HG02884 (cell line): Measurements from ENCODE around the gene CA12.

Source experiments
- ATAC-seq: cut with Tn5 transposase; IDR thresholded peaks from one replicate; pipeline ENCODE4 v1.9.1; 2021; ENCODE audit warnings: mild to moderate bottlenecking, moderate library complexity; ENCODE audit not compliant: unreplicated experiment

The CA12 gene

DNA sequence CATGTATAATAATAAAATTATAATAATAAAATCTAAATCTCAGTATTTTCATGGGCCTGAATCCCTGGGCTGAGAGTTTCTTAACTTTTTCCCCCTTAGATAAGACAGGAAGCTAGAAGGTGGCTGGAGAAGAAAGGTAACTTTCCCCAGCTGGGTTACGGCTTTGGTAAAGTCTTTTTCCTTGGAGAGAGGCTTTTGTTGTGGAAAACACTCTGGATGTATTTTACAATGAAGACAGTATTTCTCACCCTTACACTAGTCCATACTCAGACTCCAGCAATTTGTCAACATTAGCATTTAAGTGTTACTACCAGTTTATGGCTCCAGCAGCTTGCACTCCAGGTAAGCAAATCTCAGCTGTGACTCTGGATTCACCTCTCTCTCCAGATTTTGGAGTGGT is 69.4 kb downstream of the CA12 start:
- ATAC-seq, result no peak

DNA sequence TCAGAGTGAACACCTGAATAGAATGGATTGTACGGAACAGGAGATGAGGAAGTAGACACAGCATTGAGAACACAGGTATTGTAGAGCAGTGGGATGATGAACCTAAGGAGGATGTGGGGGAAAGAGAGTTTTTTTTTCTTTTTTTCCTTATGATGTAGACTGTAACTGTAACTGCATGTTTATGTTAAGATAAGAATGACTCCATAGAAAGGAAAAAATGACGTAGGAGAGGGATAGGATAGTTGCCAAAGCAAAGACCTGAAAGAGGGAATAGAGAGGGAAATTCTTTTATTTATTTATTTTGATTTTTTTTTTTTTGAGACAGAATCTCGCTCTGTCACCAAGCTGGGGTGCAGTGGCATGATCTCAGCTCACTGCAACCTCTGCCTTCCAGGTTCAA is 71.0 kb downstream of the CA12 start:
- no peak for ATAC-seq

DNA sequence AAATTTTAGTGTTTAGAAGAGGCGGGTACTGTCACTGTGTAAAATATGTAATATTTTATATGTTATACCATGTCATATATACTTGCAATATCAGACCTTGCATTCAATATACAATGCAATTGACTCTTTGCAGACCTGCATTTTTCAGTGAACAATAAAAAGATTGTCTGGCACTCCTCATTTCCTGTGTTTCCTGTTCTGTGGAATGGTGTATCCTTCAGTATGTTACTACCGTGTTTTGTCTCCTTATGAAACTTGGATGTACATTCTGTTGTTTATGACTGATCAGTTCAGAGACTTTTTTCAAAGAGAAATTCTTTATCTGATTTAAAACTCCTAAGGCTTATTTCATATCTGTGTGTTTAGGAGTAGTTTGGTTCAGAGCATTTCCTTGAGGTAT is 72.7 kb downstream of the CA12 start:
- ATAC-seq, result no peak

DNA sequence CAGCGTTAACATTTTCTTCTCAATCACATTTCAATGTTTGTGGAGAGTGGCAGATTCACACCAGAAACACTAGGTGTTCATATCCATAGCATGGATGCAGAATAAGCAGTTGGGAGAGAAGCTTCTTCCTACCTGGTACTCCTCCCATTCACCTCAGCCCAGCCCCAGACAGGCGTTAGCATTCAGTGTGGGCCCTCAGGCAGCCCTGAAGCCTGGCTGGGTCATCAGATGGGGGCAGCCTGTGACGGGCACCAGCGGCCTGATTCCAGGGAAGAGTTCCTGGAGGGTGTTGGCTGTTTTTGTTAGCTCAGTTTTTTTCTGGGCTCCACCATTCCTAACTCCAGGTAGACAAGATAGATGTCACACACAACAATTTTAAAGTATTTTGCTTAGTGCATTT is 73.2 kb downstream of the CA12 start:
- no peak for ATAC-seq

DNA sequence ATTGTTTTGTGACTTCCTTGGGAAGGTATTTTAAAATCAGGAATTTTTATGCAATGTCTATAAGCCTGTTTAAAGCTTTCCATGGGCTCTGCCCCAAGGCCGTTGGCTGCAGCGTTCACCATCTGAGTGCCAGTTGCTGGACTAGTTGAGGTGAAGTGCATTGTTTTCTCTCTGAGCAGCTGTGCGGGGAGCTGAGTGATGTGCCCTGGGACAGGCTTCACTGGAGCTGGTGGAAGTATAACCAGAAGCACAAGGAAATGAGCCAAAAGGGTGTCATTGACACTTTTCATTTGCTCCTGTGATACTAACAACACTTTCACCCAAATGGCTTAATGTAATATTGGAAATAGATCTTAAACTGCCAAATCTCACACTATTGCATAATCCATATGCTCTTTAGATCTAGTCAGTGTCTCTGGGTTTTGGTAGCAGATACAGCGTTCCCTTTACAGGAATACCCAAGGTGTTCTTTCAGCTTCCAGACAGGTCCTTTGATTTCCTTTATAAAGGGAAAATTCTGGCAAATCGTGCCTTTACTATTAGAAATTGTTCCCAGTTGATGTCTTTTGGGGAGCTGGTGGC is 75.1 kb downstream of the CA12 start:
- ATAC-seq, result no peak

DNA sequence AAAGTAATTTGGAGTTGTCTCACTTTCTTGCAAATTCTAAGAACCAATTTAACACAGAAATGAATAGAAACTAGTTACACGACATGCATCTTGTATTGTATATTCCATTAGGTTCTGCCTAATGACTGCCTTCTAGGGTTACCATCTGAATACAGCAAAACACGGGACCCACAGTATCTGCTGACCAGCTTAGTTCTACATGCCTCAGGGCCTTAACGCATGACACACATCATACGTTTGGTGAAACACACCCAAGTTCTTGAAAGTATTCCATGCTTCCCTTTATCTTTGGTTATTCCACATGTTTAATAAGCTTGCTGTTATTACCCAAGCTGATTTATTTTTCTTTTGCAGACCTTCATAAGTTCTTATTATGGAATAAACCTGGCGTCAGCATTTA is 76.4 kb downstream of the CA12 start:
- no peak for ATAC-seq

DNA sequence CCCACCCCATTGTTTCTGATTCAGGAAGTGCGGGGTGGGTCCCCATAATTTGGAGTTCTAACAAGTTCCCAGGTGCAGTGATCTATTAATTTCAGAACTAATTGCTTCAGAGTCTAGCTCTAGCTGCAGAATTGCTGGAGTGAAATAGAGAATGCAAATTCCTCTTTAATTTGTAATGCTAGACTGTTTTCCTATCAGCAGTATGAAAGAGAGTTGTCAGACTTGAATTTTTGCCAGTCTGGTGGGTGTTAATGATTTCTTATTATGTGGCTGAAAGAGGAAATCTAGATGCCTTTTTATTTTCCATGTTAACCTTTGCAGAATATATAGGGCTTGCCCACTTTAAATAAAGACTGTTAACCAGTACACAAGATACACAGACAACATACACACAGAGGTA is 80.6 kb downstream of the CA12 start:
- no peak for ATAC-seq

DNA sequence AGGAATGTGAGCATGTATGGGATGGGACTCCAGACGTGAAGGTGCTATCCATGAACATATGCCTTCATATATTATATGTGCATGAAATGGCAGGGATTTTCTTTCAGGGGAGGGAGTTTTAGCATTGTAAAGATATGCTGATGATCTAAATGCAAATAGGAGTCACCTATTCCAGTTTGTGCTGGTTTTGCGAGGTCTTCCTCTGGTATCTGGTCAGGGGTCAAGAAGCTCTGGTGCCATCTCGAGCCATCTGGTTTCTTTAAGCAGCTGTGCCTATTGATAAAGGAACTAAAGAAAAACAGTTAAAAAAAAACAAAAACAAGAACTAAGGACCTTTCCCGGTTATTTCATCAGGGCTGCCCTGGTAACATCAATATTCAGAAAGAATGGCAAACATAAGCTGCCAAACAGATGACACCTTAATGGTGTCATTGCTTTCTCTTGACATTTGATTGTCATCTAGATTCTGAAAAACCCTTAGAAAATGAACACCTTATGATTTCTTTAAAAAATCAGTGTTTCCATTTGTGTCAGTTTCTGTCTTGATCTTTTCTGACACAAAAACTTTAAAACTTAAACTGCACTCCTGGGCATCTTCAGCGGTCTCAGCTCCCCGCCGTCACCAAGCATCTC is 81.6 kb downstream of the CA12 start:
- ATAC-seq, result no peak

DNA sequence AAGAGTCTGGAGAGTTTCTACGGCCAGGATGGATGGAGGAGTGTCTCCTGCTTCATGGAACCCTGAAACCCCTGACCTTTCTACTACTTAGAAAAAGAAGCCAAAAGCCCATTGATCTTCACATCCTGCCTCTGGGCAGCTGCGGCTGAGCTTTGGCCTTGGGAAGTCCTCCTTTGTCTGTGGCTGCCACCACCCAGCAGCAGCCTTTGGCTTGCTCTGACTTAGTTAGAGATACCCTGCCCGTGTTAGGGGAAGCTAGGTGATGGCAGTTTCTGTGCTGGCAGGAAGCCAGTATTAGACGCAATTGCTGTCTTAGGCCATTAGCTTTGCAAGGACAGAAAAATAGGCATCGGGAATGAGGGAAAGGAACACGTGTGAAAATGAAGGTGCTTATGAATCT is 85.5 kb downstream of the CA12 start:
- no peak for ATAC-seq

DNA sequence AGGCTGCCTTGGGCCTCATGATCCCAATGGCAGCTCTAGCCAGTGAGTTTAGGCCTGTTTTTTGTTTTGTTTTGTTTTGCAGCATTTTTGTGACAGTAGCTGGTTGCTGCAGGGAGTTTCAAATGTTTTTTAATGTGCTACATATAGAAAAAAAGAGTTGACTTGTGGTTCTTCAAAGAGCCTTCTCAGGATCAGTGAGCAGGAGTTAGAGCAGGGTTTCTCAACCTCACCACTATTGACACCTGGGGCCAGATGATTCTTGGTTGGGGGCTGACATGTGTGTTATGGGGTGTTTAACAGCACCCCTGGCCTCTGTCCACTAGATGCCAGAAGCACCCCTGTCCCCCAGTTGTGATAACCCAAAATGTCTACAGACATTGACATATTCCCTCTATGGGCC is 86.3 kb downstream of the CA12 start:
- ATAC-seq, result no peak

DNA sequence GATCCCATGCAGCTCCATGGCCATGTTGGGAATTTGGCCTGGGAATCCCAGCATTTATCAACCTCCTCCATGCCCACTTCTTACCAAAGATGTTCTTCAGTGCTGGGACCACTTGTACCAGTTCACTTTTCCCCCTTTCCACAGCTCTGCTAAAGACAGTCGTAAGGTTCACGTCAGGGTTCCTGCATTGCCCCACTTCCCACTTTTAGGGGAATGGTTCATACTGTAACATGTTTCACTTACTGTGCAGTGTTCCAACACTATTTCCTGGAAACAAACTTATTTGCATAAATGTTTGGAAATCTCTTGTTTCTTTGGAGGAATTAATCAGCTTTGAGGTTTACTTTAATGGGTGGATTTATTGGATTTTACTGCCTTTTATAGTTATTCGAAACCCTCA is 87.3 kb downstream of the CA12 start:
- ATAC-seq, result no peak

DNA sequence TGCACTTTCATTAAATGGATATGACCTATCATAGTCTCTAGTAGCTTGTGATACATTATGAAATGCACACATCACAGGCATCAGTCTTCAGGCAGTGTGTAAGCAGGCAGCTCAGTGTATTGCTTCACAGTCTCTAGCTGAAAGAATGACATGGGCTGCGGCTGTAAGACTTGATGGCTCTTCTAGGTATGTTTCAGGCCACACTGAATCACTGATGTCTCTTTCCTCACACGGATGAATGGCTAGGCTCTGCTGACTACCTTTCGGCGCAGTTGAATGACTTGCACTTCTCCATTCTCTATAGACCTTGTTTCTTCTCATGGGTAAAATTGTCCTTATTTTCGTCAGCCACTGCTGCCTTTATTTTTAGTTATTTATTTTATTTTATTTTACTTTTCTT is 88.9 kb downstream of the CA12 start:
- ATAC-seq, result no peak

DNA sequence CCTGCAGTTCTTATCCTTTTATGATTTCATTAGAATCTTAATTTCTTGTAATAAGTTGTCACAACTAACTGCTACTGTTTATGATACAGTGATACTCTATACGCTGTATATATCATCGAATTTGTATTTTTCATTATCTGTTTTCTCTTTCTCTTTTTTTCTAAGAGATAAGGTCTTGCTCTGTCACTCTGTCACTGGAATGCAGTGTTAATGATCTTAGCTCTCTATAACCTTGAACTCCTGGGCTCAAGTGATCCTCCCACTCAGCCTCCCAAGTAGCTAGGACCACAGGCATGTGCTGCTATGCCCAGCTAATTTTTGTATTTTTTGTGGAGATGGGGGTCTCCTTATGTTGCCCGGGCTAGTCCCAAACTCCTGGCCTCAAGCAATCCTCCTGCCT is 89.4 kb downstream of the CA12 start:
- no peak for ATAC-seq

DNA sequence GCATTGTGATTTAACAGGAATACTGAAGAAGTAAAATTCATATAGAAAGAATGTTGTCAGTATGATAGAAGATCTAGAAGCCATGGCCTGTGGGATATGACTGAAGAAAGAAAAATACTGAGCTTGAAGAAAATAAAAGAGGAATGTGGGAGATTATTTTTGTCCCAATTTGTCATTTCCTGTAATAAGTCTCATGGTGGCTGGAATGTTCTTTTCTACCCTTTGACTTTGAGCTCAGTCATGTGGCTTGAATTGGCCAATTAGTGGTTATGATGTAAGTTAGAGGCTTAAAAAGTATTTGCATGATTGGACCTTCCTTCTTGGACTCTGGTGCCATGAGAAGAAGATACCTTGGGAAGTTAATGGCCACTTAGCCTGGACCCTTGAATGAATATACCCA is 90.1 kb downstream of the CA12 start:
- no peak for ATAC-seq

DNA sequence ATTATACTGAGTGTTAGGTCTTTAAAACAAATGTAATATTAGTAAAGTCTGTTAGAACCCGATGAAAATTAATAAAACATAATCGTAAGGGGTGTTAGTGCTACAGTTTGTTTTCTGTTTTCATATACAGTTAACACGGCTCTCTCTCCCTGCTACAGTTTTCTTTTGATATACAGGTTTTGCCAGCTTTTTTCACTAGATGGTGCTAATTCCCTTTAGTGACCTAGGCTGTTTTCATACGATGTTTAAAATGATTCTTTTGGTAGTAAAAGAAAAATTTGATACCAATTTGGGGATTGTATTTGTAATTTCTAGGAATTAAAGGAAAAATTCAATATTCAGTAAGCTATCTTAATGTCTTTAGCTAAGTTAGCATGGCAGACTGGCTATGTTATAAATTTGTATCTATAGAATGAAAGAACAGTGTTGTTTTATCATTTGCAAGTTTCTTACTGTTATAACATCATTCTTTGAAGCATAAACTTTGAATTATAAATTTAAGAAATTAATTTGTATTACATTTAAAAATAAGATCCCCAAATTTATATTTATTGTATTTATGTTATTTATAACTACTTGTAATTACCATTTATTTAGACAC is 92.8 kb downstream of the CA12 start:
- no peak for ATAC-seq

DNA sequence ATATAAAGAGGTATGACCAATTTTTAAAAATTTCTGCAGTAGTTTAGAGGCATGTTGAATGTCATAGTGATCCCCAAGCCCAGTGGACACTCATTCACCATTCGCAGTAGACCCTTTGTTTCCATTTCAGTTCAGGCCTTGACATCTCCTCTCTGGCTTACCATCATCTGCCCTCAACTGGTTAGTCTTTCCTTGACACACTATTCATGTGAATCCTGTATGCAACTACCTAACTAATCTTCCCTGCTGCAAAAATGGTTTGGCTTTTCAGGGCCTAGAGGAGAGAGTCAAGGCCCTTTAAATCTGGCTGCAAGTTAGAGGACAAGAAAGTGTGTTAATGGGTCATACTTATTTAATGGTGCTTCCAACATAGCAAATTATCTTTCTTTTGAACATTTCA is 93.3 kb downstream of the CA12 start:
- no peak for ATAC-seq

DNA sequence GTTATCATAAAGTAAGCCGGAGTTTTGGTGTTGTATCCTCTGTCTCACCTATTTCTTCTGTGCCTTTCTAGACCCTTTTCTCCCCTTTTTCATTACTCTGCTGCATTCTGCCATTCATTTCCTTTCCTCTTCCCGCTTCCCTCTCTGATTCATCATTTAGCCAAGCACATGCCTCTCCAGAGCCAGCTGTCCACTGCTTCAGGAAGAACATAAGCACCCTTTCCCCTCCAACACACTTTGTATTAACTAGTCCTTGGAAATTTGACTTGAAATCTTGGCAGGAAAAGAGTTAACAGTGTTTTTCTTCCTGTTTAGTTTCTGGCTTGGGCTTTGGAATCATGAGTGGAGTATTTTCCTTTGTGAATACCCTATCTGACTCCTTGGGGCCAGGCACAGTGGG is 94.5 kb downstream of the CA12 start:
- no peak for ATAC-seq

DNA sequence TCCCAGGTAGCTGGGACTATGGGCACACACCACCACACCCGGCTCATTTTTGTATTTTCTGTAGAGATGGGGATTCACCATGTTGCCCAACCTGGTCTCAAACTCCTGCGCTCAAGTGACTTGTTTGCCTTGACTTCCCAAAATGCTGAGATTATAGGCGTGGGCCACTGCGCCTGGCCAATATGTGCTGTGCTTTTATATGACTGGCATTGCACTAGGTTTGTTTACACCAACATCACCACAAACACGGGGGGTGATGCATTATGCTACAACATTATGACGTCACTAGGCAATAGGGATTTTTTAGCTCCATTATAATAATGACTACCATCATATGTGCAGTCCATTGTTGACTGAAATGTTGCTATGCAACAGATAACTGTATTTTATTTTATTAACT is 97.3 kb downstream of the CA12 start:
- no peak for ATAC-seq

DNA sequence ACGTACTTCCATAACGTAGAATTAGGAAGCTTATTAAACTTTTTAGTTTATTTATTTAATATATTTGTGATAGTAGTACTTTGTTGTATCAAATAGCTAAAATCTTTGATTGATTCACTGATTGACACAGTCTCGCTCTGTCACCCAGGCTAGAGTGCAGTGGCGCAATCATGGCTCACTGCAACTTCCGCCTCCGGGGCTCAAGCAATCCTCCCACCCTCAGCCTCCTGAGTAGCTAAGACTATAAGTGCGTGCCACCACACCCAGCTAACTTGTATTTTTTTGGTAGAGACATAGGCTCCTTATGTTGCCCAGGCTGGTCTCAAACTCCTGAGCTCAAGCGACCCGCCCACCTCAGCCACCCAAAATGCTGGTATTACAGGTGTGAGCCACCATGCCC is 98.5 kb downstream of the CA12 start:
- no peak for ATAC-seq

DNA sequence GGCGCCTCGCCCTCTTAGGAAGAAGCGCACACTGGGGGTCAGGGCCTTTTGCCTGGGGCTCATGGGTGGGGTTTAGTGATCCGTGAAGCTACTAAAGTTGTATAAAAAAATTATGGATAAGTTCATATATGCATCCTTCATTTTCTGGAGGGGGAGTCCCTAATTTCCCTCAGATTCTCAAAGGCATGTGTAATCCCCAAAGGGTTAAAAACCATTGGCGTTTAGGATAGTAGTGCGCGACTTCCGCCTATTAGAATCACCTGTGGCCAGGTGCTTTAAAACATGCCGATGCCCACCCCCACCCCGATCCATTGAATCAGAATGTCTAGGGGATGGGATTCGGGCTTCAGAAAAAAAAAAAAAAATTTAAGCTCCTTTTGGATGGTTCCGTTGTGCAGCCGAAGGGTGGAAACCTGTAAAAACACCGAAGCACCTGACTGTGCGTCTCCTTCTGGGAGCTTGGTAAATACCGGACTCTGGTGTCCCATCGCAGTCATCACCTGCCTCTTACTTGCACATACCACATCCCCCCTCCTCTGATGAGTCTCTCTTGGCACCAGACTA is 103.7 kb downstream of the CA12 start:
- no peak for ATAC-seq

DNA sequence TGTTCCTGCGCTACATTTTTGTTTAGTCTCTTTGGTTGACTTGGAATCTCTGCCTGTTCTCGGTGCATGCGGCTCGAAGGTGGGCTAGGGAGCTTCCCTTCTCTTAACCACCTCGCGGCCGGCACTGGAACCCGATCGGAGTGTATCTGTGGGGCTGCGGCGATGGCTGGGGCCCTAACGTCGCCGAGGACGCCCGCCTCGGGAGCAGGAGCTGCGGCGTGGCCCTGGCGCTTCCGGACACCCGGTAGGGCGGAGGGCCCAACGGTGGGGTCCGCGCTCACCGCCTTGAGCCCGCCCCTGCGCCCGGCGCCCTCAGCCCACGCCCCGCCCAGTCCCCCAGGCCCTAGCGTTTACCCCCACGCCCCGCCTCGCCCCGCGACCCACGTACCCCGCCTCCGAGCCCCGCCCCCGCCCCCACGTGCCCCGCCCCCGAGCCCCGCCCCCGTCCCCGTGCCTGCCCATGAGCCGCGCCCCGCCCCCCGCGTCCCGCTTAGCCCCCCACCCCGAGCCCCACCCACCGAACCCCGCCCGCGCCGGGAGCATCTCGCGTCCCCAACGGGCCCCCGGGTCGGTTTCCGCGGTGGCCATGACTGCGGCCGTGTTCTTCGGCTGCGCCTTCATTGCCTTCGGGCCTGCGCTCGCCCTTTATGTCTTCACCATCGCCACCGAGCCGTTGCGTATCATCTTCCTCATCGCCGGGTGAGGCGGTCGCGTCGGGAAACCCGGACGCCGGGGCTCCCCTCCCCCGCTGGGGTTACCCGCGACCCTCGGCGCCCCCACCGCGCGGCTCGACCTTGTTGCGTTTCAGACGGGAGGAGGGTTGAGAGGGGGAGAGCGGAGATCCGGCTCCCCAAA is 104.4 kb downstream of the CA12 start, which contains the start of gene APH1B:
APH1B (plus strand) TSS at position 568 of the 855 bp plus-strand sequence; CDS start at position 587, 19 bp downstream.
- peak; percentile 67 for ATAC-seq
